Anterior cingulate cortex (tissue), 58 donors: ENCODE measurements around the gene FRMD8.
"Not testable (repeated sequence)": the region's sequence is repeated elsewhere in the genome, so short reads cannot be mapped to it uniquely, and the experiment has no call there.

Experiments
- DNase-seq, 58 donors: peaks; one replicate each; lab custom pipeline; 2025; lab: John Stamatoyannopoulos, UW

Gene FRMD8

GRCh38 chr11:65446446-65447277 lies 60.2 kb downstream of the FRMD8 start:
- DNase-seq, result no peak

GRCh38 chr11:65448074-65448417 lies 61.6 kb downstream of the FRMD8 start:
- DNase-seq, result no peak

- no peak for DNase-seq
Measured at GRCh38 chr11:65448418-65449105, 62.1 kb downstream of the FRMD8 start.

GRCh38 chr11:65451301-65451700 lies 64.9 kb downstream of the FRMD8 start:
- not testable (repeated sequence) for DNase-seq

GRCh38 chr11:65452259-65452658 lies 65.8 kb downstream of the FRMD8 start:
- DNase-seq, result not testable (repeated sequence)

GRCh38 chr11:65452806-65453490 lies 66.5 kb downstream of the FRMD8 start:
- no peak for DNase-seq

GRCh38 chr11:65454311-65454695 lies 67.9 kb downstream of the FRMD8 start:
- DNase-seq, result no peak

GRCh38 chr11:65454696-65455456 lies 68.4 kb downstream of the FRMD8 start:
- DNase-seq, result peak in 54 of 58 donors; percentile 19 to 89 (median 76)

GRCh38 chr11:65456418-65456817 lies 70.0 kb downstream of the FRMD8 start:
- no peak for DNase-seq

GRCh38 chr11:65459552-65459951 lies 73.1 kb downstream of the FRMD8 start:
- no peak for DNase-seq
